GM12872 (cell line): ENCODE data around the gene WNT7B.

ENCODE experiments used
- CTCF ChIP-seq: IDR thresholded peaks from 3 replicates; pipeline ENCODE4 v1.5.1; 2011; ENCODE audit warnings: low read depth, mild to moderate bottlenecking, low read length, moderate library complexity; ENCODE audit not compliant: insufficient read depth

The WNT7B gene

GRCh38 chr22:45888221-45889092 lies 88.5 kb downstream of the WNT7B start:
- TF ChIP-seq CTCF, result no peak

DNA sequence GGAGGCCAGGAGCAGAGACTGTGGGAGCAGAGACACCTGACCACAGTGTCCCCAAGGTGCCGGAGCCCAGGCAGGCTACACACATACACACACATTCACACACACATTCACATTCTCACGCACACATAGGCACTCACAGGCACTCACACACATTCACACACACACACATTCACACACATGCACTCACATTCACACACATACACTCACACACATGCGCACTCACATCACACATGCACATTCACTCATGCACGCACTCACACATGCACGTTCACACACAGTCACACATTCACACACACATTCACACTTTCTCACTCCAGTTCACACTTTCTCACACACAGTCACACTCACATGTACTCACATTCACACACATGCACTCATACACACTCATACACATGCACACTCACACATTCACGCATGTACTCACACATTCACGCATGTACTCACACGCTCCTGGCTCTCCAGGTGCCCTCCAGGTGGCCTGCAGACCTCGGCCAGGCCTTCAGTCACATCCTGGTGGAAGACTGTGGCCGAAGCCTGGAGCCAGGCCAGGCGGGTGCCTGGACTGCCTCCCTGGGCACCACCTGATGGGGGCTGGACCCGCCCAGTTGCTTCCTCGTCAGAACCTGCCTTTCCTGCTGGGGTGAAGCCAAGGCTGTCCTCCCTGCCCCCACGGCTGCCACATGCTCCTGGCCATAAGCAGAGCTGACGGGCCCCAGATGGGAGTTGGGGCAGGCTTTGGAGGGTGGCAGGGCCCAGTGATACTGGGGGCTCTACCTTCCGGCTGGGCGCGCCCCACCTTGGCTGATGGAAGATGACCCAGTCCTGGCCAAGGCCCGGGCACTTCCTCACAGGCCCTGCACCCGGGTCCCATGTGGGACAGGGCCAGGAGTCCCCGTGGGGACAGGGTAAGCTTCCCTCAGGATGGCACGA lies 89.5 kb downstream of the WNT7B start:
- TF ChIP-seq CTCF, result no peak

DNA sequence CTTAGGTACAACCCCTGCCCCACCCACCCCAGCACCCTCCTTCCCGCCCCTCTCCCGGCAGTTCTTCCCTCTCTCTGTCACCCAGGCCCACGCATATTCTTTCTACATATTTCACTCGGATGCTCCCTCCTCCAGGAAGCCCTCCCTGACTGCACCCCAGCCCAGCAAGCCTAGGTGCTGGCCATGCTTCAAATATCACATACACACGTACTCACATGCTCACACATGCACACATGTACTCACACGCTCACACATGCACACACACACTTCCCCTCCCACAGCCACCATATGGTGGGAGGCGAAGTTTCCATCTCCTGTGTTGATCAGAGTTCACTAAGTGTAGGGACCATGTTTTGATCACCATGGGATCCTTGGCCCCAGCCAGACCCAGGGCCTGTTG lies 90.4 kb downstream of the WNT7B start:
- TF ChIP-seq CTCF, result no peak

GRCh38 chr22:45885941-45886395 lies 91.0 kb downstream of the WNT7B start:
- TF ChIP-seq CTCF, result no peak

DNA sequence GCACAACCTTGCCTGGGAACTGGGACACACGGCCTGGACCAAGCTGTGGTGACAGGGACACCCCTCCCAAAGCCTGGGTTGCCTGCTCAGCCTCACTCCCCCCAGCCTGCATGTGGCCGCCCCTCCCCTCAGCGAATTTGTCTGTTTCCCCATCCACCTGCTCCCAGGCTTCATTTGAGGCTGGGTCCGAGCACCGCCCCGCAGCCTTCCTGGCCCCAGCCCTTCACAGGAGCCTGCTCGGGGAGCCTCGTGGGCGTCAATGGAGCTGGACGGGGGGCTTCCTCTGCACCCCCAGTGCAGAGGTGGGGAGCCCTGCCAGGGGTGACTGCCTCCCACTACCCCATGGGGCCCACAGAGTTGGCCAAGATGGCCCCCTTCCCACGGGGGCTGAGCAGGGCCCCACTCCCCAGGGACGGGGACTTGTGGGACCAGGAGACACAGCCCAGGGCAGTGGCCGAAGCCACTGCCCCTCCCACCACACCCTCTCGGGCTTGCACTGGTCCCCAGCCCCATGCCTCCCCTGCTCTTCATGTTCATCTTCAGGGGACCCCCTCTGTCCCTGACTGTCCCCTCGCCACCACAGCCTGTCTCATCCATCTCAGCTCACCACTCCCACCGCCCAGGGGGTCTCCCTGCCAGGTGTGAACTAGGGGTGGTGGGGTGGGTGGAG lies 91.7 kb downstream of the WNT7B start:
- no peak for TF ChIP-seq CTCF

- TF ChIP-seq CTCF, result no peak
Observed at GRCh38 chr22:45884201-45885062, 92.5 kb downstream of the WNT7B start.
